HepG2 (cell line): ENCODE measurements around the gene HNRNPH3. TPM values are rescaled to one million over a fixed set of nuclear protein-coding genes. Genes with fewer than 3 reads are reported as not detected.

Source experiments
- ATAC-seq: fragments of 200-7000 bp; cut with Tn5 transposase; 3 replicates; pipeline ENCODE4 v1.9.1; 2020; ENCODE audit warnings: mild to moderate bottlenecking, moderate library complexity
- BruUV-seq: library from RNA; stranded (reverse); fragments of 400-500 nt; replicated peaks from 2 replicates; lab custom pipeline; 2021; lab: Mats Ljungman, UMichigan
- CTCF ChIA-PET: fragments of 300-600 bp; formaldehyde crosslinking; extraction: SDS; loops from one replicate; lab custom pipeline; 2021; ENCODE audit warnings: low total read pairs, inconsistent platforms, low intra/inter-chr PET ratio; lab: Yijun Ruan, JAX
- POLR2A ChIA-PET: fragments of 350-600 bp; sonication (Branson Sonifier 250); formaldehyde crosslinking; loops from one replicate; lab custom pipeline; 2020; ENCODE audit warnings: antibody characterized with exemption, inconsistent platforms; lab: Yijun Ruan, JAX
- DNase-seq: peaks from one replicate; pipeline ENCODE4 v3.0.0-alpha.2; 2015; ENCODE audit warnings: low spot score
- FAIRE-seq: peaks from 3 replicates; lab custom pipeline; 2011; peaks lifted over from hg19 to GRCh38; lab: Jason Lieb, UNC
- H2AFZ ChIP-seq: one replicate; pipeline ENCODE4 v1.6.1; 2011; ENCODE audit warnings: low read length, inconsistent platforms
- H3K27ac ChIP-seq: fragments of 300-600 bp; 3 replicates; pipeline ENCODE4 v1.8.0; 2011; ENCODE audit warnings: mixed run types, mild to moderate bottlenecking, mixed read lengths, low read length, inconsistent platforms; ENCODE audit not compliant: insufficient read depth; ENCODE audit errors: extremely low read length
- H3K27me3 ChIP-seq, 2 experiments: fragments of 200-600 bp in 1 of 2; 2 replicates in 1 of 2; 3 replicates in 1 of 2; pipeline versions ENCODE4 v1.6.0 to v1.8.0; 2011; ENCODE audit warnings: low read length in 2 of 2, mild to moderate bottlenecking in 2 of 2, moderate library complexity in 2 of 2, inconsistent platforms in 1 of 2; ENCODE audit not compliant: insufficient read depth in 2 of 2, control insufficient read depth in 1 of 2
- H3K36me3 ChIP-seq, 2 experiments: fragments of 200-600 bp in 1 of 2; replicated peaks in 1 of 2; 2 replicates in 1 of 2; 3 replicates in 1 of 2; pipeline versions ENCODE4 v1.5.1 to v1.8.0; 2011; ENCODE audit warnings: low read length in 2 of 2, inconsistent platforms in 1 of 2; ENCODE audit not compliant: insufficient read depth in 2 of 2, control insufficient read depth in 1 of 2
- H3K4me1 ChIP-seq: 2 replicates; pipeline ENCODE4 v1.5.1; 2012; ENCODE audit warnings: low read length, inconsistent platforms; ENCODE audit not compliant: insufficient read depth
- H3K4me2 ChIP-seq: 2 replicates; pipeline ENCODE4 v1.6.0; 2011; ENCODE audit warnings: low read depth, low read length, inconsistent platforms
- H3K4me3 ChIP-seq, 3 experiments: fragments of 200-600 bp in 1 of 3; sonication (generic), shearing (Covaris generic) in 1 of 3; replicated peaks in 1 of 3; 2 replicates each; pipeline ENCODE4 v1.5.1; 2011 to 2016; ENCODE audit warnings: low read length in 3 of 3, inconsistent platforms in 2 of 3, low read depth in 2 of 3, mild to moderate bottlenecking in 2 of 3, control low read depth in 1 of 3, mixed read lengths in 1 of 3; ENCODE audit not compliant: insufficient read depth in 1 of 3
- H3K79me2 ChIP-seq: one replicate; pipeline ENCODE4 v1.6.1; 2011; ENCODE audit warnings: low read length, inconsistent platforms; ENCODE audit not compliant: insufficient read depth
- H3K9ac ChIP-seq: 2 replicates; pipeline ENCODE4 v1.6.0; 2011; ENCODE audit warnings: mild to moderate bottlenecking, low read depth, low read length, inconsistent platforms; ENCODE audit not compliant: insufficient read depth
- H3K9me3 ChIP-seq: 2 replicates; pipeline ENCODE4 v1.5.1; 2012; ENCODE audit warnings: mild to moderate bottlenecking, low read length
- H4K20me1 ChIP-seq: 2 replicates; pipeline ENCODE4 v1.6.0; 2011; ENCODE audit warnings: inconsistent platforms, mild to moderate bottlenecking, low read length, moderate library complexity; ENCODE audit not compliant: insufficient read depth
- CC2D1A ChIP-seq: sonication (generic); formaldehyde crosslinking; IDR thresholded peaks from 2 replicates; pipeline ENCODE4 v1.8.1; 2023; ENCODE audit warnings: mild to moderate bottlenecking, missing genetic modification reagents
- HCFC1 ChIP-seq: fragments of 150-350 bp; IDR thresholded peaks from 2 replicates; pipeline ENCODE4 v1.6.1; 2014; ENCODE audit warnings: low read depth, low read length
- IKZF1 ChIP-seq: fragments of 450-650 bp; IDR thresholded peaks from 2 replicates; pipeline ENCODE4 v1.7.1; 2016
- KDM6A ChIP-seq: IDR thresholded peaks from 2 replicates; pipeline ENCODE4 v1.6.1; 2016; ENCODE audit warnings: low read depth
- MAZ ChIP-seq, 2 experiments: sonication (generic) in 1 of 2; formaldehyde crosslinking in 1 of 2; IDR thresholded peaks; 2 replicates each; pipeline versions ENCODE4 v1.5.0 to v1.6.1; 2012 to 2020; ENCODE audit warnings: low read depth in 2 of 2, mild to moderate bottlenecking in 2 of 2, borderline replicate concordance in 1 of 2, improper control_type of control experiment in 1 of 2, low read length in 1 of 2, missing genetic modification reagents in 1 of 2, moderate library complexity in 1 of 2
- ZNF350 ChIP-seq: sonication (generic); formaldehyde crosslinking; IDR thresholded peaks from 2 replicates; pipeline ENCODE4 v1.4.0; 2020; ENCODE audit warnings: mild to moderate bottlenecking, low read depth, missing genetic modification reagents, borderline replicate concordance
- ZNF468 ChIP-seq: sonication (generic); formaldehyde crosslinking; IDR thresholded peaks from 2 replicates; pipeline ENCODE4 v1.8.0; 2022; ENCODE audit warnings: mild to moderate bottlenecking, moderate library complexity, missing genetic modification reagents
- WGBS: methylation state at CpG from one replicate; pipeline ENCODE4 v1.1.6; 2017; ENCODE audit warnings: low lambda C conversion rate; 5-methylcytosine and 5-hydroxymethylcytosine counted together
- in situ Hi-C: cut with HindIII; loops from 2 replicates; pipeline ENCODE4 v1.10.0; 2017; ENCODE audit warnings: low pct_unique_long_range_greater_than_20kb; ENCODE audit not compliant: extremely low pct_ligation_motif_present
- intact Hi-C: fragments of 100-400 bp; cut with micrococcal nuclease; formaldehyde crosslinking; loops from one replicate; pipeline ENCODE4 v1.10.0; 2022; ENCODE audit not compliant: unreplicated experiment
- polyA plus RNA-seq, 8 experiments: library from polyadenylated mRNA; depleted of rRNA in 3 of 8; stranded (reverse) in 7 of 8; unstranded in 1 of 8; fragments of >200 nt; fragmentation: Illumina TruSeq in 4 of 8; extraction: Trizol in 4 of 8; gene quantifications; 2 replicates each; pipeline versions ENCODE4 v1.2.1 to v1.2.3, GENCODE V29; 2011 to 2016; ENCODE audit warnings: low read depth in 4 of 8, missing spikeins in 1 of 8, mixed read lengths in 1 of 8; ENCODE audit not compliant: insufficient read depth in 1 of 8
- total RNA-seq, 5 experiments: library from RNA; depleted of rRNA; stranded (reverse); fragments of >200 nt; fragmentation: Illumina TruSeq; extraction: Trizol; gene quantifications; 2 replicates each; pipeline ENCODE4 v1.2.3, GENCODE V29; 2016; ENCODE audit warnings: low read depth in 1 of 5
- TF ChIP-seq, protein P1 (sequence below): sonication (generic); formaldehyde crosslinking; IDR thresholded peaks from 2 replicates; pipeline ENCODE4 v1.5.0; 2020; ENCODE audit warnings: missing genetic modification reagents
- TF ChIP-seq, protein P2 (sequence below): sonication (generic); formaldehyde crosslinking; IDR thresholded peaks from 2 replicates; pipeline ENCODE4 v1.4.0; 2020; ENCODE audit warnings: missing genetic modification reagents

HNRNPH3 gene
- total and polyA plus RNA-seq, 2 of the 13 experiments (the other 11 are each of a cell fraction or from before 2014, with no cell fraction given) = 46.0 to 47.7 TPM

DNA sequence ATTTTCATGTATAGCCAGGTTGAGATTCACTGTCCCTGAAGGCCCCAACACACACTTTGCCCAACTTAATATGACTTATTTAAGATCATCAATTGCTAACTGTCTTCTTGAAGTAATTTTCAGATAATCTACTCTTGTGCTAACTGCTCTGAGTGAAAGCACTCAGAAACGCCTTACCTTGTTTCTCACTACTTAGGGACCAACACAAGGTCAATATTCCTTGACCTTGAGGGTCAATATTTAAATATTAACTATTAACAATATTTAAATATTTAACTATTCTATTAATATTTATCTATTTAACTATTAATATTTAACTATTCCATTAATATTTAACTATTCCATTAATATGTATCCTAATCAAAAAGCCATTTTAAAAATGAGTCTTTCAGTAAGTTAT lies 26.0 kb upstream of the HNRNPH3 start:
- FAIRE-seq = no peak
- WGBS = 52% methylated on average over 1 of the region's 1 CpG
- POLR2A ChIA-PET = interaction anchor here (2.5 kb wide), 1 partner anchor 26 kb away, joined by 10 read pairs; the partner anchor contains the start of genes HNRNPH3 and PBLD
- in situ Hi-C loops = loop anchor here (25.0 kb wide), 1 partner anchor 444 kb away; no protein-coding TSS in a partner anchor
- no peaks in the 10 kb centered on the region for H3K9me3 ChIP-seq
- H3K4me1 ChIP-seq = peaks cover 43% of the 10 kb centered on the region
- H3K4me2 ChIP-seq = no peak overlapping the region
- no peaks in the 10 kb centered on the region for H3K27me3 ChIP-seq
- H3K79me2 ChIP-seq = no peaks in the 10 kb centered on the region
- intact Hi-C loops = loop anchor here (10.0 kb wide), 1 partner anchor 441 kb away; no protein-coding TSS in a partner anchor
- no peak overlapping the region for H2AFZ ChIP-seq
- no peak overlapping the region for H3K27ac ChIP-seq
- no peak overlapping the region for H3K4me3 ChIP-seq
- H3K36me3 ChIP-seq = no peaks in the 10 kb centered on the region
- TF ChIP-seq, protein P1, sequence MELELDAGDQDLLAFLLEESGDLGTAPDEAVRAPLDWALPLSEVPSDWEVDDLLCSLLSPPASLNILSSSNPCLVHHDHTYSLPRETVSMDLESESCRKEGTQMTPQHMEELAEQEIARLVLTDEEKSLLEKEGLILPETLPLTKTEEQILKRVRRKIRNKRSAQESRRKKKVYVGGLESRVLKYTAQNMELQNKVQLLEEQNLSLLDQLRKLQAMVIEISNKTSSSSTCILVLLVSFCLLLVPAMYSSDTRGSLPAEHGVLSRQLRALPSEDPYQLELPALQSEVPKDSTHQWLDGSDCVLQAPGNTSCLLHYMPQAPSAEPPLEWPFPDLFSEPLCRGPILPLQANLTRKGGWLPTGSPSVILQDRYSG (CRISPR knock-in tag) = no peak
- TF ChIP-seq ZNF468 (CRISPR knock-in tag) (no peak), KDM6A (CRISPR knock-in tag) (no peak), CC2D1A (no peak), ZNF350 (CRISPR knock-in tag) (no peak), IKZF1 (no peak), HCFC1 (no peak), MAZ (IDR thresholded peaks at IDR 0.05; ENCODE audit: borderline replicate concordance, low read depth, low read length) (no peak), MAZ (CRISPR knock-in tag; IDR thresholded peaks at IDR 0.05; ENCODE audit: low read depth) (no peak)
- TF ChIP-seq, protein P2, sequence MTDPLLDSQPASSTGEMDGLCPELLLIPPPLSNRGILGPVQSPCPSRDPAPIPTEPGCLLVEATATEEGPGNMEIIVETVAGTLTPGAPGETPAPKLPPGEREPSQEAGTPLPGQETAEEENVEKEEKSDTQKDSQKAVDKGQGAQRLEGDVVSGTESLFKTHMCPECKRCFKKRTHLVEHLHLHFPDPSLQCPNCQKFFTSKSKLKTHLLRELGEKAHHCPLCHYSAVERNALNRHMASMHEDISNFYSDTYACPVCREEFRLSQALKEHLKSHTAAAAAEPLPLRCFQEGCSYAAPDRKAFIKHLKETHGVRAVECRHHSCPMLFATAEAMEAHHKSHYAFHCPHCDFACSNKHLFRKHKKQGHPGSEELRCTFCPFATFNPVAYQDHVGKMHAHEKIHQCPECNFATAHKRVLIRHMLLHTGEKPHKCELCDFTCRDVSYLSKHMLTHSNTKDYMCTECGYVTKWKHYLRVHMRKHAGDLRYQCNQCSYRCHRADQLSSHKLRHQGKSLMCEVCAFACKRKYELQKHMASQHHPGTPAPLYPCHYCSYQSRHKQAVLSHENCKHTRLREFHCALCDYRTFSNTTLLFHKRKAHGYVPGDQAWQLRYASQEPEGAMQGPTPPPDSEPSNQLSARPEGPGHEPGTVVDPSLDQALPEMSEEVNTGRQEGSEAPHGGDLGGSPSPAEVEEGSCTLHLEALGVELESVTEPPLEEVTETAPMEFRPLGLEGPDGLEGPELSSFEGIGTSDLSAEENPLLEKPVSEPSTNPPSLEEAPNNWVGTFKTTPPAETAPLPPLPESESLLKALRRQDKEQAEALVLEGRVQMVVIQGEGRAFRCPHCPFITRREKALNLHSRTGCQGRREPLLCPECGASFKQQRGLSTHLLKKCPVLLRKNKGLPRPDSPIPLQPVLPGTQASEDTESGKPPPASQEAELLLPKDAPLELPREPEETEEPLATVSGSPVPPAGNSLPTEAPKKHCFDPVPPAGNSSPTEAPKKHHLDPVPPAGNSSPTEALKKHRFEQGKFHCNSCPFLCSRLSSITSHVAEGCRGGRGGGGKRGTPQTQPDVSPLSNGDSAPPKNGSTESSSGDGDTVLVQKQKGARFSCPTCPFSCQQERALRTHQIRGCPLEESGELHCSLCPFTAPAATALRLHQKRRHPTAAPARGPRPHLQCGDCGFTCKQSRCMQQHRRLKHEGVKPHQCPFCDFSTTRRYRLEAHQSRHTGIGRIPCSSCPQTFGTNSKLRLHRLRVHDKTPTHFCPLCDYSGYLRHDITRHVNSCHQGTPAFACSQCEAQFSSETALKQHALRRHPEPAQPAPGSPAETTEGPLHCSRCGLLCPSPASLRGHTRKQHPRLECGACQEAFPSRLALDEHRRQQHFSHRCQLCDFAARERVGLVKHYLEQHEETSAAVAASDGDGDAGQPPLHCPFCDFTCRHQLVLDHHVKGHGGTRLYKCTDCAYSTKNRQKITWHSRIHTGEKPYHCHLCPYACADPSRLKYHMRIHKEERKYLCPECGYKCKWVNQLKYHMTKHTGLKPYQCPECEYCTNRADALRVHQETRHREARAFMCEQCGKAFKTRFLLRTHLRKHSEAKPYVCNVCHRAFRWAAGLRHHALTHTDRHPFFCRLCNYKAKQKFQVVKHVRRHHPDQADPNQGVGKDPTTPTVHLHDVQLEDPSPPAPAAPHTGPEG = no peak
- CTCF ChIA-PET = no interaction called here
- no peak for DNase-seq
- no peak overlapping the region for H3K9ac ChIP-seq
- ATAC-seq = no peak
- H4K20me1 ChIP-seq = no peaks in the 10 kb centered on the region
- no TSS peak for BruUV-seq
